SKM-1 (cell line): ENCODE results near the gene NUP42.
"Not testable (repeated sequence)": the region's sequence is repeated elsewhere in the genome, so short reads cannot be mapped to it uniquely, and the experiment has no call there.

ENCODE experiments used
- DNase-seq: peaks from one replicate; lab custom pipeline; 2025; ENCODE audit not compliant: unreplicated experiment; lab: John Stamatoyannopoulos, UW

NUP42 gene

DNA sequence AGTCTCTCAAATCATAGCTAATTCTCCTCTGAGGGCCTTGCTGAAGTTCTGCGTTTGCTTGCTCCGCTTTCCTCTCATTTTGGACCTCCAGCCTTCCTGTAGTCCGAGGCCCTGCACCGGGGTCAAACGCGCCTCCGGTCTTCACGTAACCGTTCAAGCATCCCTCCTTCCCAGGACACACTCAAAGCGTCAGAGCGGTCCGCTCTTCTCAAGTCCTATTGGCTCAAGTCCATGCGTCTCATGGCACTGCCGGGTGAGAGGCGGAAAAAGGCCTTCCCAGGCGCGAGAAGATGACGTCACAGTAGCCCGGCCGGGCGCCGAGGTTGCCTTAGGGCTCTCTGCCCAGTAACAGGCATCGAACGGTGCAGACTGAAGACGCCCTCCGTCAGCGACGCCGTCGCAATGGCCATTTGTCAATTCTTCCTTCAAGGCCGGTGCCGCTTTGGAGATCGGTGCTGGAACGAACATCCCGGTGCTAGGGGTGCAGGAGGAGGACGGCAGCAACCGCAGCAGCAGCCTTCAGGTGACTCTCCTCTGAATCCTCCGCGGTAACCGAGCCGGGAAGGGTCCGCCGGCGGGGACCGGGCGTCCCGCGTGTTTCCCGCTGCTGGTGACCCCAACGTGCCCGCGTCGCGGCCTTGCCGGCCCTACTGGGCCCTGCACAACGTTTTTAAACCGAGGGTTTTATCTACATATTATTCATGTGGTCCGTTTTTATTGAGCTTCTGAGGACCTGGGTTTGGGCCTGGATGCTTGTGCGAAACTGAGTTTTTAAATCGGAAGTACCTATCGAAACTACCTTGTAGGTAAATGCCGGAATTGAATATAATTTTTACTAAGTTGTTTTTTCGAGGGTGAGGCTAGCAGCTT lies at the start of gene NUP42:
NUP42 (plus strand) TSS at position 365 of the 870 bp plus-strand sequence; CDS start at position 403, 38 bp downstream.
- DNase-seq = peak; percentile 98

DNA sequence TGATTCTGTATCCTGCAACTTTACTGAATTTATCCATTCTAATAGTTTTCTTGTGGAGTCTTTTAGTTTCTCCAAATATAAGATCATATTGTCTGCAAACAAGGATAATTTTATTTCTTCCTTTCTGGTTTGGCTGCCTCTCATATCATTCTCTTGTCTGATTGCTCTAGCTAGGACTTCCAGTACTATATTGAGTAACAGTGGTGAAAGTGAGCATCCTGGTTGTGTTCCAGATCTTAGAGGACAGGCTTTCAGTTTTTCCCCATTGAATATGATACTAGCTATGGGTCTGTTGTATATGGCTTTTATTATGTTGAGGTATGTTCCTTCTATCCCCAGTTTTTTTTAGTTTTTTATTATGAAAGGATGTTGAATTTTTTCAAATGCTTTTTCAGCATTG lies 48.1 kb upstream of the NUP42 start:
- no peak for DNase-seq

GRCh38 chr7:23135755-23136154 lies 46.1 kb upstream of the NUP42 start:
- DNase-seq = no peak

GRCh38 chr7:23136216-23136615 lies 45.6 kb upstream of the NUP42 start:
- DNase-seq = no peak

- no peak for DNase-seq
These were observed 24.2 kb upstream of the NUP42 start for GRCh38 chr7:23157679-23158078.

- no peak for DNase-seq
These were observed 23.3 kb upstream of the NUP42 start for GRCh38 chr7:23158546-23158945.

- DNase-seq = no peak
These were observed 20.4 kb upstream of the NUP42 start for GRCh38 chr7:23161482-23161881.

DNA sequence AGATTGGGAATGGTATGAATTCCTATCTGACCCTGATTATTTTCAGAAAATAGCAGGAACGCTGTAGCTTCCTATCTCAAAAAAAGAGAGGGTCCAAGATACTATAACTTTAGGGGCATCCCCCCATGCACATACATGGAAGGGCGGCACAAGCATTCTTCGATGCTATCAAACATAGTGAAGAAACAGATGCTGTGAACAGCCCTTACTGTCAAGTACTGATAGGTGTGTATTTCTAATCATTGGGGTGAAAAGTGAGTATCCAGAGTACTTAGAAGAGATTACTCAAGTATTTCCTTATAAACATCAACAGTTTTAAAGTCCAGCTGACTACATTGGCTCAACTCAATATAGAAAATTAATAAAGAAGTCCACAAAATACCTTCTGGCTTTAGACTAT lies 17.0 kb upstream of the NUP42 start:
- DNase-seq = no peak

GRCh38 chr7:23165316-23165715 lies 16.5 kb upstream of the NUP42 start:
- DNase-seq = no peak

- DNase-seq = no peak
These were observed 14.2 kb upstream of the NUP42 start for GRCh38 chr7:23167691-23168090.

GRCh38 chr7:23168111-23168885 lies 13.6 kb upstream of the NUP42 start:
- no peak for DNase-seq

DNA sequence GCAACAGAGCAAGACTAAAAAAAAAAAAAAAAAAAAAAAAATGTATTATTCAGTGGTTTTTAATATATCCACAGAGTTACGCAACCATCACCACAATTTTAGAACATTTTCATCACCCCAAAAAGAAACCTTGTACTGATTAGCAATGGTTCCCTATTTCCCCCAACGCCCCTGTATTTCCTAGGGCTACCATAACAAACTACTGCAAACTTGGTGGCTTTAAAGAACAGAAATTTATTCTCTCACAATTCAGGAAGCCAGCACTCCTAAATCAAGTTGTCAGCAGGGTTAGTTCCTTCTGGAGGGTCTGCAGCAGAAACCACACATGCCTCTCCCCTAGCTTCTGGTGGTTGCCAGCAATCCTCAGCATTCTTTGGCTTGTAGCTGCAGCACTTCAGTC lies 5.9 kb upstream of the NUP42 start:
- DNase-seq = no peak

GRCh38 chr7:23183279-23184012 lies 1.6 kb downstream of the NUP42 start:
- no peak for DNase-seq

- DNase-seq = no peak
These were observed 2.4 kb downstream of the NUP42 start for GRCh38 chr7:23184291-23184690.

DNA sequence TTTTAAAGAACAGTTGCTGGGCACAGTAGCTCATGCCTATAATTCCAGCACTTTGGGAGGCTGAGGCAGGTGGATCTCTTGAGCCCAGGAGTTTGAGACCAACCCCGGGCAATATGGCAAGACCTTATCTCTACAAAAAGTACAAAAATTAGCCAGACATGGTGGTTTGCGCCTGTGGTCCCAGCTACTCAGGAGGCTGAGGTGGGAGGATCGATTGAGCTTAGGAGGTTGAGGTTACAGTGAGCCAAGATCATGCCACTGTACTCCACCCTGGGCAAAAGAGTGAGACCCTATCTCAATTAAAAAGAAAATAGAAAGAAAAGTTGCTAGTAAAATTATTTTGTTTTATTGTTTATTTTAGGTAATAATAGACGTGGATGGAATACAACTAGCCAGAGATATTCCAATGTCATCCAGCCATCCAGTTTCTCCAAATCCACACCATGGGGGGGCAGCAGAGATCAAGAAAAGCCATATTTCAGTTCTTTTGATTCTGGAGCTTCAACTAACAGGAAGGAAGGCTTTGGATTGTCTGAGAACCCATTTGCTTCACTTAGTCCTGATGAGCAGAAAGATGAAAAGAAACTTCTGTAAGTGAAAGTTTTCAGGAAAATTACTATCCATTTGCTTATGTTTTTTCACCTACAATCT lies 3.0 kb downstream of the NUP42 start:
- peak; percentile 27 for DNase-seq

- no peak for DNase-seq
These were observed 4.1 kb downstream of the NUP42 start for GRCh38 chr7:23185980-23186379.

- DNase-seq = no peak
These were observed 9.2 kb downstream of the NUP42 start for GRCh38 chr7:23191022-23191421.

- DNase-seq = not testable (repeated sequence)
These were observed 11.9 kb downstream of the NUP42 start for GRCh38 chr7:23193650-23194227.

- no peak for DNase-seq
These were observed 14.5 kb downstream of the NUP42 start for GRCh38 chr7:23196306-23196705.

- DNase-seq = not testable (repeated sequence)
These were observed 15.9 kb downstream of the NUP42 start for GRCh38 chr7:23197745-23198144.

DNA sequence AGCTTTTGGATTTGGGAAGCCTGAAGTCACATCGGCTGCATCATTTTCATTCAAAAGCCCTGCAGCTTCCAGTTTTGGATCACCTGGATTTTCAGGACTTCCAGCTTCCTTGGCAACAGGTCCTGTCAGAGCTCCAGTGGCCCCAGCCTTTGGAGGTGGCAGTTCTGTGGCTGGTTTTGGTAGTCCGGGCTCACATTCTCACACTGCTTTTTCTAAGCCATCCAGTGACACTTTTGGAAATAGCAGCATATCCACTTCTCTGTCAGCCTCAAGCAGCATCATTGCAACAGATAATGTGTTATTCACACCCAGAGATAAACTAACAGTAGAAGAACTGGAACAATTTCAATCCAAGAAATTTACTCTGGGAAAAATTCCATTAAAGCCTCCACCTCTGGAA lies 18.5 kb downstream of the NUP42 start:
- DNase-seq = no peak
